ENCODE results near the gene TECTB.

TECTB gene

DNA sequence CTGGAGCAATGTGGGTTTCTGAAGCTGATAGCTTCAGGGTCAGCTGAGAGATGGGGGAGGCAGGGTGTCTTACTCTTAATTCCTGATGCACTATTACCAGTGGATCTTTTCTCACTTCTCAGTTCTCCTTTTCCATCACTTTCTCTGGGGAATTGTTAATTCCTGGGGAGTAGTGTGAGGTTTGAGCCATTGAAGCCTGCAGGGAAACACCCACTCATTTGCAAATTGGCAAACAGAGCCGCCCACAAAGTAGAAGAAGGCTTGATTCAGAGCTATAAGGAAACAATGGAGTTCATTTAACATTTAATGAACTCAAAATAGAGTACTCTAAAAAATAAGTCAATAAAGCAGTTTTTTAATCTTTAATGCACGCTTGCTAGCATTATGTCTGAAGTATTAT lies 4.3 kb upstream of the TECTB start:
- no peak for DNase-seq
- no peaks in the 10 kb centered on the region for H3K79me2 ChIP-seq (ENCODE audit: insufficient read depth, low read length)
- no peak for ATAC-seq (ENCODE audit: insufficient read depth, low read depth)
- H3K27ac ChIP-seq (ENCODE audit: low read length), result no peak overlapping the region
- H3K4me2 ChIP-seq (ENCODE audit: insufficient read depth, low read length), result no peak overlapping the region
- H2AFZ ChIP-seq (ENCODE audit: low read depth, low read length), result no peak overlapping the region
- no peaks in the 10 kb centered on the region for H3K9me3 ChIP-seq (ENCODE audit: insufficient read depth, low read length, severe bottlenecking)
- TF ChIP-seq, protein P1, sequence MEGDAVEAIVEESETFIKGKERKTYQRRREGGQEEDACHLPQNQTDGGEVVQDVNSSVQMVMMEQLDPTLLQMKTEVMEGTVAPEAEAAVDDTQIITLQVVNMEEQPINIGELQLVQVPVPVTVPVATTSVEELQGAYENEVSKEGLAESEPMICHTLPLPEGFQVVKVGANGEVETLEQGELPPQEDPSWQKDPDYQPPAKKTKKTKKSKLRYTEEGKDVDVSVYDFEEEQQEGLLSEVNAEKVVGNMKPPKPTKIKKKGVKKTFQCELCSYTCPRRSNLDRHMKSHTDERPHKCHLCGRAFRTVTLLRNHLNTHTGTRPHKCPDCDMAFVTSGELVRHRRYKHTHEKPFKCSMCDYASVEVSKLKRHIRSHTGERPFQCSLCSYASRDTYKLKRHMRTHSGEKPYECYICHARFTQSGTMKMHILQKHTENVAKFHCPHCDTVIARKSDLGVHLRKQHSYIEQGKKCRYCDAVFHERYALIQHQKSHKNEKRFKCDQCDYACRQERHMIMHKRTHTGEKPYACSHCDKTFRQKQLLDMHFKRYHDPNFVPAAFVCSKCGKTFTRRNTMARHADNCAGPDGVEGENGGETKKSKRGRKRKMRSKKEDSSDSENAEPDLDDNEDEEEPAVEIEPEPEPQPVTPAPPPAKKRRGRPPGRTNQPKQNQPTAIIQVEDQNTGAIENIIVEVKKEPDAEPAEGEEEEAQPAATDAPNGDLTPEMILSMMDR (IDR thresholded peaks at IDR 0.05; ENCODE audit: borderline replicate concordance, extremely low read depth, low read length, poor library complexity, severe bottlenecking), result no peak
- TF ChIP-seq EZH2 (IDR thresholded peaks at IDR 0.05; ENCODE audit: borderline replicate concordance, low read depth, low read length, severe bottlenecking), result no peak
- H4K20me1 ChIP-seq (ENCODE audit: insufficient read depth, low read length), result no peaks in the 10 kb centered on the region
- H3K36me3 ChIP-seq (ENCODE audit: insufficient read depth, low read length), result no peaks in the 10 kb centered on the region
- no peaks in the 10 kb centered on the region for H3K4me1 ChIP-seq (ENCODE audit: insufficient read depth, low read length)
- no peak overlapping the region for H3K9ac ChIP-seq (ENCODE audit: low read depth, low read length)
- H3K4me3 ChIP-seq (ENCODE audit: low read depth in 1 of 2, low read length in 2 of 2), result no peak overlapping the region
- peaks cover 4% of the 10 kb centered on the region for H3K27me3 ChIP-seq (ENCODE audit: insufficient read depth, low read length, poor library complexity)

DNA sequence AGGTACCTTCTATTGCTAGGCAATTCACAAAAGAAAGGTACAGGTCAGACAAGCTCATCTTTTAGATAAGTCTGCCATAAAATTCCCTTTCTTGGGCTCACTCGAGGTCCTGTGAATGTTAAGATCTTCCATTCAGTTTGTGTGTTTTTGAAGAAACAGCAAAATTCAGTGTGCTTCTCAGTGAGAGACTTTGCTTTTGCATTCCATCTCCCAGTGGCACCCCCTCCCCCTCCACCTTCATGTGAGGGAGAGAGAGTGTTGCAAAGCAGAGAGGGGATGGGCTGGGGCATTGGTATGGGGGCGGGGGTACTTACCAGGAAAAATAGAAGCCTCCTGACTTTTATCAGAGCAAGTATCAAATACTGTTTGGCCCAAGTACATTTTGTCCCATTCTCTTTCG lies 3.8 kb upstream of the TECTB start:
- H3K9ac ChIP-seq (ENCODE audit: low read depth, low read length), result no peak overlapping the region
- no peak overlapping the region for H3K4me2 ChIP-seq (ENCODE audit: insufficient read depth, low read length)
- H3K36me3 ChIP-seq (ENCODE audit: insufficient read depth, low read length), result no peaks in the 10 kb centered on the region
- H3K4me3 ChIP-seq (ENCODE audit: low read depth in 1 of 2, low read length in 2 of 2), result no peak overlapping the region
- H2AFZ ChIP-seq (ENCODE audit: low read depth, low read length), result no peak overlapping the region
- H3K27me3 ChIP-seq (ENCODE audit: insufficient read depth, low read length, poor library complexity), result peaks cover 4% of the 10 kb centered on the region
- H3K27ac ChIP-seq (ENCODE audit: low read length), result no peak overlapping the region
- H3K9me3 ChIP-seq (ENCODE audit: insufficient read depth, low read length, severe bottlenecking), result no peaks in the 10 kb centered on the region
- DNase-seq (no peak), ATAC-seq (ENCODE audit: insufficient read depth, low read depth) (no peak)
- H3K79me2 ChIP-seq (ENCODE audit: insufficient read depth, low read length), result no peaks in the 10 kb centered on the region
- H3K4me1 ChIP-seq (ENCODE audit: insufficient read depth, low read length), result no peaks in the 10 kb centered on the region
- no peaks in the 10 kb centered on the region for H4K20me1 ChIP-seq (ENCODE audit: insufficient read depth, low read length)
- TF ChIP-seq EZH2 (IDR thresholded peaks at IDR 0.05; ENCODE audit: borderline replicate concordance, low read depth, low read length, severe bottlenecking), result no peak
- TF ChIP-seq, protein P1 (IDR thresholded peaks at IDR 0.05; ENCODE audit: borderline replicate concordance, extremely low read depth, low read length, poor library complexity, severe bottlenecking), result no peak

DNA sequence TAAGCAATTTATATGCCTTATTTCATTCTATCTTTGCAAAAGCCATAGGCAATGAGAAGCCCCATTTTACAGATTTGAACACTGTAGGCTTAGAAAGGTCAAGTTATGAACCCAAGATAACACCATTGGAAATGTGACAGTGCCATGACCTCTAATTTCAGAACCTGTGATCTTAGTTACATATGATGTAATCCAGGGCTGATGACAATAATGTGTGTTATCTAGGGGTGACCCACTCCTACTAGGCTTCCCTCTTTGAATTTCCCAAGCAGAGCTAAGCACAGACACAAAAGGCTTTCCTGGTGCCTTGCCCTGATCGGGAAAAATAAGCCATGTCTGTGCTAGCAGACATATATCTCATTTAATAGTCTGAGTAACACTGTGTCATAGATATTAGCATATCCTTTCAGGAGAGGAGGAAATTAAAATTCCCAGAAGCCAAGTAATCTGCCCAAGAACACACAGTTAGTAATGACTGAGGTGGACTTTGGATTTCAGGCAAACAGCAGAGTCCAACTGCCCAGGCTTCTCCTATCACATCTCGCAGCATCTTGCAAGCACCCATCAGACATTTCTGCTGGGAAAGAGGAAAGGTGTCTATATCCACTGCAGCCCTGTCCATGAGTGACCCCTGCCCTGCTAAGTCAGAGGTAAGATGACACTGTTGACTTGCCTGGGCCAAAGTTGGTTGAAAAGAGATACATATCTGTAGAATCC lies 2.8 kb upstream of the TECTB start:
- Histone ChIP-seq H3K9ac (ENCODE audit: low read depth, low read length) (no peak overlapping the region), H4K20me1 (ENCODE audit: insufficient read depth, low read length) (no peaks in the 10 kb centered on the region), H3K4me3 (ENCODE audit: low read depth in 1 of 2, low read length in 2 of 2) (no peak overlapping the region), H2AFZ (ENCODE audit: low read depth, low read length) (no peak overlapping the region), H3K4me2 (ENCODE audit: insufficient read depth, low read length) (no peak overlapping the region), H3K27me3 (ENCODE audit: insufficient read depth, low read length, poor library complexity) (peaks cover 4% of the 10 kb centered on the region), H3K79me2 (ENCODE audit: insufficient read depth, low read length) (no peaks in the 10 kb centered on the region), H3K36me3 (ENCODE audit: insufficient read depth, low read length) (no peaks in the 10 kb centered on the region), H3K27ac (ENCODE audit: low read length) (no peak overlapping the region), H3K4me1 (ENCODE audit: insufficient read depth, low read length) (no peaks in the 10 kb centered on the region), H3K9me3 (ENCODE audit: insufficient read depth, low read length, severe bottlenecking) (no peaks in the 10 kb centered on the region)
- TF ChIP-seq EZH2 (IDR thresholded peaks at IDR 0.05; ENCODE audit: borderline replicate concordance, low read depth, low read length, severe bottlenecking), result no peak
- TF ChIP-seq, protein P1 (IDR thresholded peaks at IDR 0.05; ENCODE audit: borderline replicate concordance, extremely low read depth, low read length, poor library complexity, severe bottlenecking), result no peak
- ATAC-seq (ENCODE audit: insufficient read depth, low read depth), result no peak
- DNase-seq, result no peak

Data from DND-41 (cell line).